Subcutaneous abdominal adipose tissue (tissue), 5 donors: ENCODE results near the gene EXPH5.
"Not testable (repeated sequence)": the region's sequence is repeated elsewhere in the genome, so short reads cannot be mapped to it uniquely, and the experiment has no call there.

Experiments used
- H3K27ac ChIP-seq: one replicate; pipeline ENCODE4 v1.7.0; 2013; ENCODE audit warnings: low read depth, mild to moderate bottlenecking, inconsistent platforms, low read length, moderate library complexity
- H3K27me3 ChIP-seq, 5 donors: one replicate each; pipeline ENCODE4 v1.7.0; 2013; ENCODE audit warnings: low read length in 5 of 5, inconsistent platforms in 1 of 5; ENCODE audit not compliant: control insufficient read depth in 5 of 5, insufficient read depth in 4 of 5
- H3K36me3 ChIP-seq, 5 donors: one replicate each; pipeline ENCODE4 v1.7.0; 2013; ENCODE audit warnings: low read length in 5 of 5; ENCODE audit not compliant: control insufficient read depth in 5 of 5, insufficient read depth in 5 of 5
- H3K4me1 ChIP-seq, 5 donors: one replicate each; pipeline ENCODE4 v1.7.0; 2013; ENCODE audit warnings: low read length in 5 of 5, mild to moderate bottlenecking in 3 of 5, moderate library complexity in 1 of 5; ENCODE audit not compliant: control insufficient read depth in 5 of 5, insufficient read depth in 5 of 5
- H3K4me3 ChIP-seq, 5 donors: one replicate each; pipeline ENCODE4 v1.7.0; 2013; ENCODE audit warnings: low read length in 5 of 5, low read depth in 1 of 5
- H3K9ac ChIP-seq, 5 donors: one replicate each; pipeline ENCODE4 v1.7.0; 2013; ENCODE audit warnings: low read length in 5 of 5, mild to moderate bottlenecking in 4 of 5, moderate library complexity in 3 of 5
- H3K9me3 ChIP-seq, 5 donors: one replicate each; pipeline ENCODE4 v1.7.0; 2013; ENCODE audit warnings: low read length in 5 of 5; ENCODE audit not compliant: control insufficient read depth in 5 of 5
- donor health status: healthy.
- donor health status: healthy.
- donor health status: healthy.
- donor health status: healthy.
- donor health status: healthy.

EXPH5 gene

GRCh38 chr11:108606070-108606469 is 12.5 kb upstream of the EXPH5 start:
- Histone ChIP-seq H3K36me3 (no peaks in the 10 kb centered on the region), H3K27ac (no peak overlapping the region), H3K27me3 (no peaks in the 10 kb centered on the region), H3K4me3 (no peak overlapping the region), H3K4me1 (no peaks in the 10 kb centered on the region), H3K9ac (no peak overlapping the region), H3K9me3 (no peaks in the 10 kb centered on the region)

- not testable (repeated sequence) for H3K9me3 ChIP-seq, H3K4me1 ChIP-seq, H3K4me3 ChIP-seq, H3K27ac ChIP-seq, H3K27me3 ChIP-seq, H3K36me3 ChIP-seq, H3K9ac ChIP-seq
Observed at GRCh38 chr11:108602818-108603217, 9.2 kb upstream of the EXPH5 start.

- no peak overlapping the region for H3K9ac ChIP-seq
- no peaks in the 10 kb centered on the region for H3K9me3 ChIP-seq
- peaks cover 0 to 18% (median 0%) of the 10 kb centered on the region in 5 donors for H3K4me1 ChIP-seq
- H3K27me3 ChIP-seq: no peaks in the 10 kb centered on the region
- no peak overlapping the region for H3K27ac ChIP-seq
- H3K36me3 ChIP-seq: no peaks in the 10 kb centered on the region
- H3K4me3 ChIP-seq: no peak overlapping the region
Observed at GRCh38 chr11:108601150-108601549, 7.6 kb upstream of the EXPH5 start.

DNA sequence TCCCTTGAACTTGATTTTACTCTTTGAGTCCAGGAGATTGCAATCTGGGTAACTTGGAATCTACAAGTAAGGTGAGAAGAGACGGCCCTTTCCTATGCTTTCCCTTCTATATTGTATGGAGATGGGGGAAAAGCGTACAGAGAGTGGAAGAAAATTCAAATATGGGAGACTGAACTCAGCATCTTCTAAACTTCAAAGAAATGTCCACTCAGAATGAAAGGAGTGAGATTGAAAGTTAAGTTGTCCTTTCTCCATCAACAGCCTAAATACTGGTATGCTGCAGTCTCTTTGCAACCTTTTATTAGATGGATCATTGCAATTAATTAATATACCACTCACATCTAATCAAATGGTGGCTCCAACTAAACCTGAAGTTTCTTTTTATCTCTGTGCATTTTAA is 6.4 kb upstream of the EXPH5 start:
- H3K4me3 ChIP-seq: no peak overlapping the region
- peaks cover 0 to 19% (median 0%) of the 10 kb centered on the region in 5 donors for H3K4me1 ChIP-seq
- H3K9ac ChIP-seq: no peak overlapping the region
- H3K9me3 ChIP-seq: no peaks in the 10 kb centered on the region
- peaks cover 0 to 6% (median 0%) of the 10 kb centered on the region in 5 donors for H3K27me3 ChIP-seq
- H3K36me3 ChIP-seq: no peaks in the 10 kb centered on the region
- no peak overlapping the region for H3K27ac ChIP-seq

GRCh38 chr11:108597736-108598355 is 4.3 kb upstream of the EXPH5 start:
- no peaks in the 10 kb centered on the region for H3K9me3 ChIP-seq
- no peak overlapping the region for H3K4me3 ChIP-seq
- no peak overlapping the region for H3K27ac ChIP-seq
- H3K27me3 ChIP-seq: peaks cover 0 to 6% (median 0%) of the 10 kb centered on the region in 5 donors
- peaks cover 0 to 31% (median 12%) of the 10 kb centered on the region in 5 donors for H3K4me1 ChIP-seq
- no peak overlapping the region for H3K9ac ChIP-seq
- no peaks in the 10 kb centered on the region for H3K36me3 ChIP-seq

DNA sequence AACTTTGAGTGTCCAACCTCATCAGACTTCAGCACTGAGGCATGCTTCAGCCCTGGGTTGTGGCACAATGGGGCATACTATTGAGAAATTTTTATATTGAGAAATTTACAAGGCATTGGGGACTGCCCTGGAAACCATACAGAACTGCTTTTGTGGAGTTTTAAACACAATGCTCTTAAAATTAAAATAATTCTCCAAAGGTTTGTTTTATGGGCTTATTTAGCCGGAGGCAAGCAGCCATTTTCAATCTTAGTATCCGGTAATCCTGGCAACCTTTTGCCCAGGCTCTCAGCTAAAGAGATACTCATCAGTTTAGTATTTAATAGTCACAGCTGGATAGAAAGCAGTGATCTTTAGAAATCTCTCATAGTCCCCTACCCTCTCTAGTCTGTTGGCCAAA is 3.1 kb upstream of the EXPH5 start:
- peaks cover 0 to 35% (median 16%) of the 10 kb centered on the region in 5 donors for H3K4me1 ChIP-seq
- no peaks in the 10 kb centered on the region for H3K36me3 ChIP-seq
- no peak overlapping the region for H3K9ac ChIP-seq
- H3K27me3 ChIP-seq: peaks cover 0 to 6% (median 0%) of the 10 kb centered on the region in 5 donors
- H3K9me3 ChIP-seq: no peaks in the 10 kb centered on the region
- no peak overlapping the region for H3K27ac ChIP-seq
- no peak overlapping the region for H3K4me3 ChIP-seq

- H3K4me3 ChIP-seq: peak overlapping the region; percentile 78 to 92 (median 81)
- peaks cover 0 to 6% (median 0%) of the 10 kb centered on the region in 5 donors for H3K27me3 ChIP-seq
- no peaks in the 10 kb centered on the region for H3K36me3 ChIP-seq
- no peaks in the 10 kb centered on the region for H3K9me3 ChIP-seq
- H3K4me1 ChIP-seq: peaks cover 0 to 35% (median 16%) of the 10 kb centered on the region in 5 donors
- no peak overlapping the region for H3K9ac ChIP-seq
- no peak overlapping the region for H3K27ac ChIP-seq
Observed at GRCh38 chr11:108593923-108594434, 411 bp upstream of the EXPH5 start.

- H3K27ac ChIP-seq: no peak overlapping the region
- peaks cover 0 to 6% (median 0%) of the 10 kb centered on the region in 5 donors for H3K27me3 ChIP-seq
- no peaks in the 10 kb centered on the region for H3K36me3 ChIP-seq
- H3K4me1 ChIP-seq: peaks cover 0 to 32% (median 16%) of the 10 kb centered on the region in 5 donors
- H3K9ac ChIP-seq: peak overlapping the region in 4 of 5 donors; percentile 57 to 73 (median 68)
- peak overlapping the region; percentile 50 to 81 (median 80) for H3K4me3 ChIP-seq
- no peaks in the 10 kb centered on the region for H3K9me3 ChIP-seq
Observed at GRCh38 chr11:108592591-108593213, 866 bp downstream of the EXPH5 start.

- H3K9ac ChIP-seq: no peak overlapping the region
- H3K27me3 ChIP-seq: peaks cover 0 to 6% (median 0%) of the 10 kb centered on the region in 5 donors
- no peaks in the 10 kb centered on the region for H3K9me3 ChIP-seq
- no peaks in the 10 kb centered on the region for H3K36me3 ChIP-seq
- peaks cover 0 to 24% (median 16%) of the 10 kb centered on the region in 5 donors for H3K4me1 ChIP-seq
- H3K27ac ChIP-seq: no peak overlapping the region
- H3K4me3 ChIP-seq: no peak overlapping the region
Observed at GRCh38 chr11:108591893-108592292, 1.7 kb downstream of the EXPH5 start.

- no peak overlapping the region for H3K27ac ChIP-seq
- H3K27me3 ChIP-seq: no peaks in the 10 kb centered on the region
- H3K36me3 ChIP-seq: no peaks in the 10 kb centered on the region
- H3K9me3 ChIP-seq: no peaks in the 10 kb centered on the region
- no peak overlapping the region for H3K4me3 ChIP-seq
- no peak overlapping the region for H3K9ac ChIP-seq
- peaks cover 0 to 16% (median 15%) of the 10 kb centered on the region in 5 donors for H3K4me1 ChIP-seq
Observed at GRCh38 chr11:108589136-108589535, 4.4 kb downstream of the EXPH5 start.
